Vagina (tissue), 2 donors: ENCODE data around the gene USP47. TPM values are rescaled to one million over a fixed set of nuclear protein-coding genes. Genes with fewer than 3 reads are reported as not detected.
A peak's percentile ranks its signal among the peaks of the same experiment; 100 is the strongest.

Experiments used
- DNase-seq, 2 donors: peaks; one replicate each; pipeline ENCODE4 v3.0.0-alpha.2; 2017; ENCODE audit errors: extremely low spot score in 2 of 2
- H3K27ac ChIP-seq: fragments of 200-600 bp; sonication (generic); one replicate; pipeline ENCODE4 v1.5.1; 2019
- H3K27me3 ChIP-seq: fragments of 200-600 bp; sonication (generic); one replicate; pipeline ENCODE4 v1.5.1; 2019
- H3K36me3 ChIP-seq, 2 donors: fragments of 200-600 bp; sonication (generic); one replicate each; pipeline ENCODE4 v1.5.1; 2017 to 2019
- H3K4me1 ChIP-seq: fragments of 200-600 bp; sonication (generic); one replicate; pipeline ENCODE4 v1.5.1; 2019
- H3K4me3 ChIP-seq, 2 donors: fragments of 200-600 bp; sonication (generic); 1 replicate in 1 of 2; 2 replicates in 1 of 2; pipeline ENCODE4 v1.5.1; 2016 to 2019
- H3K9me3 ChIP-seq: fragments of 200-600 bp; sonication (generic); one replicate; pipeline ENCODE4 v1.5.1; 2019
- CTCF ChIP-seq, 3 experiments: fragments of 450-650 bp in 2 of 3; fragments of 200-600 bp in 1 of 3; sonication (generic) in 1 of 3; IDR thresholded peaks; one replicate each; pipeline ENCODE4 v1.5.1; 2017 to 2019; ENCODE audit warnings: antibody characterized with exemption in 3 of 3, mild to moderate bottlenecking in 2 of 3, moderate library complexity in 2 of 3
- POLR2A ChIP-seq, 2 donors: fragments of 450-650 bp; IDR thresholded peaks; one replicate each; pipeline ENCODE4 v1.6.1; 2017; ENCODE audit warnings: antibody characterized with exemption in 2 of 2, mild to moderate bottlenecking in 2 of 2, moderate library complexity in 2 of 2
- POLR2AphosphoS5 ChIP-seq, 2 donors: sonication (generic); formaldehyde crosslinking; IDR thresholded peaks; one replicate each; pipeline ENCODE4 v1.9.0; 2017; ENCODE audit warnings: antibody characterized with exemption in 2 of 2, mild to moderate bottlenecking in 2 of 2, low read depth in 1 of 2; ENCODE audit not compliant: insufficient read depth in 1 of 2
- intact Hi-C: fragments of 100-400 bp; cut with DNase I; formaldehyde crosslinking; loops from one replicate; pipeline ENCODE4 v1.15.1; 2023
- total RNA-seq: library from RNA; depleted of rRNA; stranded (reverse); fragments of >200 nt; gene quantifications from one replicate; pipeline ENCODE4 v1.2.3, GENCODE V29; 2016

Gene USP47
- total RNA-seq, 1 donor from 2014 or later: 69.2 TPM

DNA sequence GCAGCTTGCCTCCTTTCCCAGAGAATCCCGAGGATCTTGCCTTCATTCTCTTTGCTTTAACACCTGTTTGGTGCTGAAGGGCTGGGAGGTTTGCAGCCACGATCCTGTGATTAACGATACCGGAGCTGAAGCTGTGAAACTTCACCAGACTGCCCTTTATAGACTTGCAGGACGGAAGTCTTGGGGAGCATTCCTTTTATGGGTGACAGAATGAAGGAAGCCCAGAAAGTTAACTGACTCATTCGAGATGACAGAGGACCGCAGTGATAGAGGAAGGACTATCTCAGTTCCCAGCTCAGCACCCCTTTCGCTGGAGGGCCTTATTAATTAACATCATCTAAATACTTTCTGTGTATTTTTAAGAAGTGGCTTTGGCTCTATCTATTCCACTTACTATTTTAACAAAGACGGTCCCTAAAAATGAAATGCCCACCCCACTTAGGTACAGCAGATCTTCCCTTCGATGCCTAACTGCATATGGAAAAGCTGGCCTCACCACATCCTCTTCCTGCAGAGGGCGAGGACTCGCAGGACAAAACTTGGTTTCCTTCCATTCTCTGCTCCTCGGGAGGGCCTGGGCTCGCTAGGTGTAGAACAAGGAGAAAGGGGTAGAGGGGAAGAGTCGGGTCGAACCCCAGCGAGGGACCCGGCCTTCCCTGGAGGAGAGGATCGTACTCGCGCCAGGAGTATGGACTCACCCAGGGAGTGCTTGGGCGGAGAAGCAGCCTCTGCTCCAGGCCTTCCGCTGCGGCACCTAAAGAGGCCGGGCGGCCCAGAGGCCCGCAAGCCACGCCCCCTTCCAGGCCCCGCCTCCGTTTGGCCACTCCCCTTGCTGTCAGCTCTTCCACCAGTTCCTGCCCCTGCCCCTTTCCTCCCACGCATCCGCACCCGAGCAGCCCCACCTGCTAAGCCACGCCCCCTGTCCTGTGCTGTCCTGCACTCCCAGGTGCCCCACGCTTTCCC, 30.7 kb upstream of the USP47 start:
- intact Hi-C loops: loop anchor here (10.0 kb wide), 1 partner anchor 444 kb away; no protein-coding TSS in a partner anchor
- no peak for DNase-seq
- H3K27ac ChIP-seq: no peak overlapping the region
- H3K36me3 ChIP-seq: no peaks in the 10 kb centered on the region
- H3K4me3 ChIP-seq: no peak overlapping the region
- no peak for TF ChIP-seq POLR2AphosphoS5 (IDR thresholded peaks at IDR 0.05; ENCODE audit: insufficient read depth in 1 of 2, low read depth in 1 of 2)
- TF ChIP-seq CTCF (IDR thresholded peaks at IDR 0.05): no peak
- no peak for TF ChIP-seq POLR2A (IDR thresholded peaks at IDR 0.05)
- no peaks in the 10 kb centered on the region for H3K9me3 ChIP-seq
- H3K27me3 ChIP-seq: no peaks in the 10 kb centered on the region
- H3K4me1 ChIP-seq: no peaks in the 10 kb centered on the region

GRCh38 chr11:11813288-11813962, 28.3 kb upstream of the USP47 start:
- H3K27ac ChIP-seq: peak overlapping the region; percentile 15
- intact Hi-C loops: loop anchor here (10.0 kb wide), 1 partner anchor 441 kb away; no protein-coding TSS in a partner anchor
- no peaks in the 10 kb centered on the region for H3K9me3 ChIP-seq
- no peak for DNase-seq
- H3K4me1 ChIP-seq: no peaks in the 10 kb centered on the region
- TF ChIP-seq POLR2A (IDR thresholded peaks at IDR 0.05): no peak
- no peak for TF ChIP-seq POLR2AphosphoS5 (IDR thresholded peaks at IDR 0.05; ENCODE audit: insufficient read depth in 1 of 2, low read depth in 1 of 2)
- H3K27me3 ChIP-seq: no peaks in the 10 kb centered on the region
- H3K36me3 ChIP-seq: no peaks in the 10 kb centered on the region
- no peak overlapping the region for H3K4me3 ChIP-seq

GRCh38 chr11:11814614-11815452, 26.9 kb upstream of the USP47 start:
- TF ChIP-seq POLR2AphosphoS5 (IDR thresholded peaks at IDR 0.05; ENCODE audit: insufficient read depth in 1 of 2, low read depth in 1 of 2) (no peak), CTCF (IDR thresholded peaks at IDR 0.05) (no peak), POLR2A (IDR thresholded peaks at IDR 0.05) (no peak)
- no peaks in the 10 kb centered on the region for H3K9me3 ChIP-seq
- intact Hi-C loops: loop anchor here (10.0 kb wide), 1 partner anchor 440 kb away; no protein-coding TSS in a partner anchor
- H3K27ac ChIP-seq: no peak overlapping the region
- no peaks in the 10 kb centered on the region for H3K4me1 ChIP-seq
- no peaks in the 10 kb centered on the region for H3K36me3 ChIP-seq
- no peak overlapping the region for H3K4me3 ChIP-seq
- DNase-seq: no peak
- no peaks in the 10 kb centered on the region for H3K27me3 ChIP-seq

GRCh38 chr11:11816511-11817314, 25.1 kb upstream of the USP47 start:
- Histone ChIP-seq H3K27ac (no peak overlapping the region), H3K4me1 (no peaks in the 10 kb centered on the region), H3K27me3 (no peaks in the 10 kb centered on the region), H3K9me3 (no peaks in the 10 kb centered on the region), H3K36me3 (no peaks in the 10 kb centered on the region), H3K4me3 (no peak overlapping the region)
- no peak for DNase-seq
- TF ChIP-seq POLR2AphosphoS5 (IDR thresholded peaks at IDR 0.05; ENCODE audit: insufficient read depth in 1 of 2, low read depth in 1 of 2) (peak in 1 of 2 donors; percentile 38), CTCF (IDR thresholded peaks at IDR 0.05) (no peak)
- intact Hi-C loops: loop anchor here (10.0 kb wide), 1 partner anchor 438 kb away; no protein-coding TSS in a partner anchor
